Caco-2 (cell line): ENCODE data around the gene ANKRD26. TPM values are rescaled to one million over a fixed set of nuclear protein-coding genes. Genes with fewer than 3 reads are reported as not detected.

Source experiments
- BruUV-seq: library from RNA; stranded (reverse); fragments of 400-500 nt; replicated peaks from 2 replicates; lab custom pipeline; 2021; lab: Mats Ljungman, UMichigan
- CTCF ChIA-PET: fragments of 300-600 bp; sonication (Branson Sonifier 250); formaldehyde crosslinking; loops from one replicate; lab custom pipeline; 2022; ENCODE audit warnings: antibody characterized with exemption; lab: Charles Lee
- POLR2A ChIA-PET: fragments of 300-600 bp; sonication (Branson Sonifier 250); formaldehyde crosslinking; loops from one replicate; lab custom pipeline; 2022; ENCODE audit warnings: antibody characterized with exemption; lab: Charles Lee
- DNase-seq, 2 experiments: peaks; one replicate each; pipeline versions ENCODE4 v3.0.0 to v3.0.0-alpha.2; 2020 to 2022
- H3K27me3 ChIP-seq: replicated peaks from 2 replicates; pipeline ENCODE4 v1.6.0; 2011; ENCODE audit warnings: low read length; ENCODE audit not compliant: control insufficient read depth, insufficient read depth
- H3K36me3 ChIP-seq: 2 replicates; pipeline ENCODE4 v1.5.1; 2011; ENCODE audit warnings: low read length; ENCODE audit not compliant: control insufficient read depth, insufficient read depth
- H3K4me1 ChIP-seq: fragments of 250-450 bp; sonication (Bioruptor Pico); 2 replicates; pipeline ENCODE4 v1.5.1; 2020; ENCODE audit warnings: mild to moderate bottlenecking
- H3K4me3 ChIP-seq: 2 replicates; pipeline ENCODE4 v1.5.1; 2011; ENCODE audit warnings: low read depth, mild to moderate bottlenecking, control low read depth, low read length
- H3K9me3 ChIP-seq: fragments of 250-450 bp; sonication (Bioruptor Pico); 2 replicates; pipeline ENCODE4 v1.5.1; 2020; ENCODE audit warnings: mild to moderate bottlenecking, moderate library complexity
- H3K27ac Mint-ChIP-seq: one replicate; pipeline ENCODE4 v1.8.0; 2022; ENCODE audit warnings: mixed read lengths; ENCODE audit not compliant: unreplicated experiment
- H3K27me3 Mint-ChIP-seq: one replicate; pipeline ENCODE4 v1.8.0; 2022; ENCODE audit warnings: mixed read lengths; ENCODE audit not compliant: insufficient read depth, unreplicated experiment
- H3K36me3 Mint-ChIP-seq: one replicate; pipeline ENCODE4 v1.8.0; 2022; ENCODE audit warnings: mild to moderate bottlenecking, mixed read lengths; ENCODE audit not compliant: insufficient read depth, unreplicated experiment
- H3K4me1 Mint-ChIP-seq: one replicate; pipeline ENCODE4 v1.8.0; 2022; ENCODE audit warnings: low read depth, mixed read lengths; ENCODE audit not compliant: unreplicated experiment
- H3K4me3 Mint-ChIP-seq: one replicate; pipeline ENCODE4 v1.8.0; 2022; ENCODE audit warnings: mild to moderate bottlenecking, moderate library complexity, mixed read lengths; ENCODE audit not compliant: unreplicated experiment
- H3K9me3 Mint-ChIP-seq: one replicate; pipeline ENCODE4 v1.8.0; 2022; ENCODE audit warnings: mixed read lengths; ENCODE audit not compliant: unreplicated experiment
- intact Hi-C: fragments of 100-400 bp; cut with micrococcal nuclease; formaldehyde crosslinking; loops from one replicate; pipeline ENCODE4 v1.10.0; 2022; ENCODE audit not compliant: unreplicated experiment
- total RNA-seq: library from RNA; stranded (reverse); gene quantifications from 2 replicates; pipeline ENCODE4 v1.2.3, GENCODE V29; 2022
- TF ChIP-seq, protein P1 (sequence below), 2 experiments: fragments of 200-600 bp in 1 of 2; IDR thresholded peaks; 1 replicate in 1 of 2; 2 replicates in 1 of 2; pipeline versions ENCODE4 v1.5.1 to v1.8.0; 2011 to 2022; ENCODE audit warnings: antibody characterized with exemption in 1 of 2, control low read depth in 1 of 2, inconsistent platforms in 1 of 2, low read depth in 1 of 2, low read length in 1 of 2, mild to moderate bottlenecking in 1 of 2, moderate library complexity in 1 of 2; ENCODE audit not compliant: insufficient read depth in 1 of 2, severe bottlenecking in 1 of 2, unreplicated experiment in 1 of 2

The ANKRD26 gene
- total RNA-seq, 1 experiment from 2014 or later: 16.2 TPM

DNA sequence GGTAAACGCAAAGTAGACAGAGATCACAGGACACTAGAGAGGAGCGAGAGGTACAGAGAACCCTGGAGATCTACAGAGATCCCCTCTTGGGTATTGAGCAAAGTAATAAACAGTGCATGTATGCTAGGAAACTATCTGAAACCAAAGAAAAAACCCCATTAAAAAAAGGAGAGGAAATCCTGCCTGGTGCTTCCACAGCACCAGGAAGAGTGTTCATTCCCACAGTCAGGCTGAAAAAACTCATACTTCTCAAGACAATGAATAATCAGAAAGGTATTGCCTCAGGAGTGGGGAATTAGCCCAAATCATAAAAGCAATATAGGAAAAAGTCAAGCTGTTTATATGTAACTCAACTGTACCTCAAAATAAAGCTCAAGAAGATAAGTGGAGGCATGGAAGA is 59.1 kb downstream of the ANKRD26 start:
- Mint-ChIP-seq H3K9me3 (no peaks in the 10 kb centered on the region), H3K27me3 (no peaks in the 10 kb centered on the region), H3K4me3 (no peak overlapping the region), H3K4me1 (peaks cover 10% of the 10 kb centered on the region), H3K27ac (no peak overlapping the region), H3K36me3 (peaks cover 27% of the 10 kb centered on the region)
- no peak overlapping the region for H3K4me3 ChIP-seq
- intact Hi-C loops: no loop called here
- no peaks in the 10 kb centered on the region; the same call in 1 of the 2 replicates for H3K36me3 ChIP-seq
- no peaks in the 10 kb centered on the region for H3K9me3 ChIP-seq
- H3K27me3 ChIP-seq: no peaks in the 10 kb centered on the region
- TF ChIP-seq, protein P1, sequence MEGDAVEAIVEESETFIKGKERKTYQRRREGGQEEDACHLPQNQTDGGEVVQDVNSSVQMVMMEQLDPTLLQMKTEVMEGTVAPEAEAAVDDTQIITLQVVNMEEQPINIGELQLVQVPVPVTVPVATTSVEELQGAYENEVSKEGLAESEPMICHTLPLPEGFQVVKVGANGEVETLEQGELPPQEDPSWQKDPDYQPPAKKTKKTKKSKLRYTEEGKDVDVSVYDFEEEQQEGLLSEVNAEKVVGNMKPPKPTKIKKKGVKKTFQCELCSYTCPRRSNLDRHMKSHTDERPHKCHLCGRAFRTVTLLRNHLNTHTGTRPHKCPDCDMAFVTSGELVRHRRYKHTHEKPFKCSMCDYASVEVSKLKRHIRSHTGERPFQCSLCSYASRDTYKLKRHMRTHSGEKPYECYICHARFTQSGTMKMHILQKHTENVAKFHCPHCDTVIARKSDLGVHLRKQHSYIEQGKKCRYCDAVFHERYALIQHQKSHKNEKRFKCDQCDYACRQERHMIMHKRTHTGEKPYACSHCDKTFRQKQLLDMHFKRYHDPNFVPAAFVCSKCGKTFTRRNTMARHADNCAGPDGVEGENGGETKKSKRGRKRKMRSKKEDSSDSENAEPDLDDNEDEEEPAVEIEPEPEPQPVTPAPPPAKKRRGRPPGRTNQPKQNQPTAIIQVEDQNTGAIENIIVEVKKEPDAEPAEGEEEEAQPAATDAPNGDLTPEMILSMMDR (IDR thresholded peaks at IDR 0.05; ENCODE audit: insufficient read depth in 1 of 2, low read depth in 1 of 2, low read length in 1 of 2, severe bottlenecking in 1 of 2, unreplicated experiment in 1 of 2): no peak
- no TSS peak for BruUV-seq
- no peak for DNase-seq
- H3K4me1 ChIP-seq: peaks cover 7% of the 10 kb centered on the region
- CTCF ChIA-PET: no interaction called here
- POLR2A ChIA-PET: no interaction called here

DNA sequence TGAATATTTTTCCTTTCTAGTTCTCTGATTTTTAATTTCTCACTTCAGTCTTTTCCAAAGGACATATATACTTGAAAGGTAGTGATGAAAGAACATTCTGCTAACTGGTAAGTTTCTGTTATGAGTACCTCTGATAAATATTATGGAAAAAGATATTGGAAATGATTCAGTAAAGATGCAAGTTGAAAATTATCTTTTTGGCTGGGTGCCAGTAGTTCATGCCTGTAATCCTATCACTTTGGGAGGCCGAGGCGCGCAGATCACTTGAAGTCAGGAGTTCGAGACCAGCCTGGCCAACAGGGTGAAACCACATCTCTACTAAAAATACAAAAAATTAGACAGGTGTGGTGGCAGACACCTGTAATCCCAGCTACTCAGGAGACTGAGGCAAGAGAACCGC is 62.1 kb downstream of the ANKRD26 start:
- no peak overlapping the region for H3K27ac Mint-ChIP-seq
- Histone ChIP-seq H3K4me3 (no peak overlapping the region), H3K4me1 (peaks cover 7% of the 10 kb centered on the region), H3K36me3 (peaks cover 2% of the 10 kb centered on the region; the same call in 1 of the 2 replicates), H3K9me3 (no peaks in the 10 kb centered on the region), H3K27me3 (no peaks in the 10 kb centered on the region)
- POLR2A ChIA-PET: no interaction called here
- H3K27me3 Mint-ChIP-seq: no peaks in the 10 kb centered on the region
- peaks cover 10% of the 10 kb centered on the region for H3K4me1 Mint-ChIP-seq
- intact Hi-C loops: no loop called here
- TF ChIP-seq, protein P1 (IDR thresholded peaks at IDR 0.05; ENCODE audit: insufficient read depth in 1 of 2, low read depth in 1 of 2, low read length in 1 of 2, severe bottlenecking in 1 of 2, unreplicated experiment in 1 of 2): no peak
- CTCF ChIA-PET: no interaction called here
- no peak for DNase-seq
- no peaks in the 10 kb centered on the region for H3K9me3 Mint-ChIP-seq
- BruUV-seq: no TSS peak
- peaks cover 34% of the 10 kb centered on the region for H3K36me3 Mint-ChIP-seq
- no peak overlapping the region for H3K4me3 Mint-ChIP-seq

DNA sequence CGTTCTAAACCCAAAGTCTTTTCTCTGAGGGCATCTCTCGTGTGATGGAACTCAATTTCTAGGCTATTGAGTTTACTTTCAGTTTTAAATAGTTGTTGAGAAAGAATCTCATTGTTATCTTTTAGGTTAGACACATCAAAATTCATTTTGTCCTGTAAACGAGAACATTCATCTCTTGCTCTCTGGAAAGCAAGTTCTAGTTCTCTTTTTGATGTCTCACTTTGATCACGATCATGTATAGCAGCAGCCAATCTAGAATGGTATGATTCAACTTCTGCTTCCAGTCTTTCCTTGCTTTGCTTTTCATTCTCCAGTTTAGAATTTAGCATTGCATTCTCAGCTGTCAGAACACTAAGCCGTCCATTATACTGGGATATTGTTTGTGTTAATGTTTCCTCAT is 65.1 kb downstream of the ANKRD26 start:
- Histone ChIP-seq H3K36me3 (peaks cover 2% of the 10 kb centered on the region; the same call in 1 of the 2 replicates), H3K4me1 (peaks cover 6% of the 10 kb centered on the region), H3K4me3 (no peak overlapping the region), H3K9me3 (no peaks in the 10 kb centered on the region), H3K27me3 (no peaks in the 10 kb centered on the region)
- TSS peak; percentile 66 for BruUV-seq
- intact Hi-C loops: no loop called here
- ChIA-PET POLR2A (no interaction called here), CTCF (no interaction called here)
- Mint-ChIP-seq H3K27ac (no peak overlapping the region), H3K4me1 (peaks cover 6% of the 10 kb centered on the region), H3K9me3 (no peaks in the 10 kb centered on the region), H3K27me3 (no peaks in the 10 kb centered on the region), H3K4me3 (no peak overlapping the region), H3K36me3 (peaks cover 23% of the 10 kb centered on the region)
- TF ChIP-seq, protein P1 (IDR thresholded peaks at IDR 0.05; ENCODE audit: insufficient read depth in 1 of 2, low read depth in 1 of 2, low read length in 1 of 2, severe bottlenecking in 1 of 2, unreplicated experiment in 1 of 2): no peak
- no peak for DNase-seq
